Endothelial cell (in vitro differentiated cells): ENCODE results near the gene OR1F1. TPM values are rescaled to one million over a fixed set of nuclear protein-coding genes. Genes with fewer than 3 reads are reported as not detected.

Experiments
- DNase-seq: peaks from one replicate; pipeline ENCODE4 v3.0.0; 2021; ENCODE audit warnings: low spot score
- H3K27ac Mint-ChIP-seq: one replicate; pipeline ENCODE4 v1.8.0; 2021; ENCODE audit warnings: mixed read lengths, inconsistent platforms; ENCODE audit not compliant: unreplicated experiment
- H3K27me3 Mint-ChIP-seq: one replicate; pipeline ENCODE4 v1.8.0; 2021; ENCODE audit warnings: mild to moderate bottlenecking, moderate library complexity, mixed read lengths, inconsistent platforms; ENCODE audit not compliant: unreplicated experiment
- H3K36me3 Mint-ChIP-seq: one replicate; pipeline ENCODE4 v1.8.0; 2021; ENCODE audit warnings: mild to moderate bottlenecking, low read depth, mixed read lengths, inconsistent platforms; ENCODE audit not compliant: unreplicated experiment
- H3K4me1 Mint-ChIP-seq: one replicate; pipeline ENCODE4 v1.8.0; 2021; ENCODE audit warnings: mild to moderate bottlenecking, mixed read lengths, inconsistent platforms; ENCODE audit not compliant: unreplicated experiment
- H3K4me3 Mint-ChIP-seq: one replicate; pipeline ENCODE4 v1.8.0; 2021; ENCODE audit warnings: mild to moderate bottlenecking, mixed read lengths, inconsistent platforms; ENCODE audit not compliant: unreplicated experiment
- H3K9me3 Mint-ChIP-seq: one replicate; pipeline ENCODE4 v1.8.0; 2021; ENCODE audit warnings: mixed read lengths, inconsistent platforms; ENCODE audit not compliant: unreplicated experiment
- CTCF ChIP-seq: fragments of 200-600 bp; sonication (generic); IDR thresholded peaks from one replicate; pipeline ENCODE4 v1.5.0; 2021; ENCODE audit warnings: antibody characterized with exemption; ENCODE audit not compliant: unreplicated experiment
- total RNA-seq: library from RNA; stranded (reverse); fragmentation: NEBNext Ultra II Directional; extraction: Animal tissue kit (Norgen Biotek cat#: 25700); gene quantifications from one replicate; pipeline ENCODE4 v1.2.1, GENCODE V29; 2021; ENCODE audit not compliant: unreplicated experiment

The OR1F1 gene
- total RNA-seq, 1 donor from 2014 or later, result not detected

DNA sequence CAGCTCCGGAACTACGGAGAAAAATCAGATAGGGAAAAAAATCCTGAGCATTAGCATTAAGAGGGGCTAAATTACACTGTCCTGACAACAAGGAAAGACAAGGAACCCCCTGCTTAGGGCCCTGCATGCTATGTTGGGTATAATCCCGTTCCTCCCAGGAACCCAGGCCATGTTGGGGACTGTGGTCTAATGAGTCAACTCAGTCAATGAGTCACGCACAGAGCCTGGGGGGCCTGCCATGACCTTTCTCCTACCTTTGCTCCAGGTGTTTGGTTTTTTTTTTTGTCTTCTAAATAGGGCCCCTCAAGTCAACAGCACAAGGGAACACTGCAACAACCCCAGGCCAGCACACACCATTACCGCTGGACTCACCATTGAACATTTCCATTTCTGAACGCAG is 55.9 kb downstream of the OR1F1 start:
- no peak for TF ChIP-seq CTCF
- Mint-ChIP-seq H3K9me3 (peaks cover 21% of the 10 kb centered on the region), H3K27ac (no peak overlapping the region)

GRCh38 chr16:3246002-3246401 is 58.0 kb downstream of the OR1F1 start:
- TF ChIP-seq CTCF, result no peak
- Mint-ChIP-seq H3K27me3 (peaks cover 8% of the 10 kb centered on the region), H3K36me3 (peaks cover 12% of the 10 kb centered on the region), H3K27ac (no peak overlapping the region), H3K4me3 (no peak overlapping the region), H3K9me3 (peaks cover 21% of the 10 kb centered on the region), H3K4me1 (no peaks in the 10 kb centered on the region)
- no peak for DNase-seq

More for the DNA sequence above, 55.9 kb downstream of the OR1F1 start:
- H3K4me1 Mint-ChIP-seq, result no peaks in the 10 kb centered on the region
- peaks cover 8% of the 10 kb centered on the region for H3K27me3 Mint-ChIP-seq
- H3K36me3 Mint-ChIP-seq, result peaks cover 14% of the 10 kb centered on the region
- no peak for DNase-seq
- H3K4me3 Mint-ChIP-seq, result peak overlapping the region; percentile 18

- TF ChIP-seq CTCF, result no peak
- Mint-ChIP-seq H3K4me1 (no peaks in the 10 kb centered on the region), H3K9me3 (peaks cover 24% of the 10 kb centered on the region), H3K4me3 (no peak overlapping the region), H3K36me3 (peaks cover 10% of the 10 kb centered on the region), H3K27me3 (peaks cover 8% of the 10 kb centered on the region), H3K27ac (no peak overlapping the region)
- no peak for DNase-seq
Observed at GRCh38 chr16:3246876-3247275, 58.9 kb downstream of the OR1F1 start.

GRCh38 chr16:3248596-3248995 is 60.6 kb downstream of the OR1F1 start:
- H3K4me1 Mint-ChIP-seq, result no peaks in the 10 kb centered on the region
- no peak overlapping the region for H3K4me3 Mint-ChIP-seq
- H3K27ac Mint-ChIP-seq, result no peak overlapping the region
- H3K36me3 Mint-ChIP-seq, result peaks cover 10% of the 10 kb centered on the region
- DNase-seq, result no peak
- H3K9me3 Mint-ChIP-seq, result peaks cover 15% of the 10 kb centered on the region
- TF ChIP-seq CTCF, result no peak
- H3K27me3 Mint-ChIP-seq, result peaks cover 8% of the 10 kb centered on the region

DNA sequence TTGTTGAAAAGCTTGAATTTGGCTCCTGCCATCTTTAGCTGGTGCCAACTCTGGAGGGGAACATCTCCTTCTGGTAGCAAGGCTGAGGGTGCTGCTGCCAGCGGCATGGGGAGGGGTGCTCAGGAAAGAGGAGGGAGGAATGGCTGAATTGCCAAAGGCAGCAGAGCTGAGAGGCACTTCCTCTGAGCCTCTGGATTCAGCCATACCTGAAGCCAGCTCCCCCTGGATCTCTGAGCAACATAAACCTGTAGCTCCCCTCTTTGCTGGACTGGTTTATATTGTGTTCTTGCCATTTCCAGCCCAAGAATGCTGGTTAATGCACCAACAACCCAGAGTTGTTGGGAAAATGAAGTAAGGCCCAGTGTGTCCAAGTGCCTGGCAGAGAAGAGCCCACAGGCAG is 61.0 kb downstream of the OR1F1 start:
- Mint-ChIP-seq H3K4me3 (no peak overlapping the region), H3K36me3 (peaks cover 10% of the 10 kb centered on the region), H3K4me1 (no peaks in the 10 kb centered on the region), H3K9me3 (peaks cover 14% of the 10 kb centered on the region), H3K27ac (no peak overlapping the region), H3K27me3 (peaks cover 7% of the 10 kb centered on the region)
- TF ChIP-seq CTCF, result no peak
- no peak for DNase-seq
